Loucy (cell line): ENCODE measurements around the gene UBE2J2.

Source experiments
- H2AFZ ChIP-seq: fragments of 200-600 bp; sonication (generic); 2 replicates; pipeline ENCODE4 v1.6.0; 2016; ENCODE audit warnings: antibody characterized with exemption, mild to moderate bottlenecking, low read length, moderate library complexity
- H3F3A ChIP-seq: fragments of 200-600 bp; 2 replicates; pipeline ENCODE4 v1.6.0; 2016; ENCODE audit warnings: antibody characterized with exemption, low read depth, mild to moderate bottlenecking
- H3K27me3 ChIP-seq: fragments of 200-600 bp; sonication (generic); 2 replicates; pipeline ENCODE4 v1.6.1; 2014; ENCODE audit warnings: low read length, mild to moderate bottlenecking; ENCODE audit not compliant: insufficient read depth, poor library complexity, severe bottlenecking
- H3K36me3 ChIP-seq: fragments of 200-600 bp; sonication (generic); 2 replicates; pipeline ENCODE4 v1.6.1; 2016; ENCODE audit warnings: low read length; ENCODE audit not compliant: insufficient read depth
- H3K4me1 ChIP-seq: fragments of 200-600 bp; sonication (generic); 2 replicates; pipeline ENCODE4 v1.5.1; 2014; ENCODE audit warnings: low read length, mild to moderate bottlenecking; ENCODE audit not compliant: insufficient read depth, poor library complexity, severe bottlenecking
- H3K4me2 ChIP-seq: fragments of 200-600 bp; sonication (generic); 2 replicates; pipeline ENCODE4 v1.6.0; 2014; ENCODE audit warnings: antibody characterized with exemption, low read length, low read depth, mild to moderate bottlenecking; ENCODE audit not compliant: poor library complexity, severe bottlenecking
- H3K4me3 ChIP-seq: fragments of 200-600 bp; sonication (generic); 2 replicates; pipeline ENCODE4 v1.5.1; 2014; ENCODE audit warnings: low read length, mild to moderate bottlenecking, mixed read lengths; ENCODE audit not compliant: poor library complexity, severe bottlenecking
- H3K79me2 ChIP-seq: fragments of 200-600 bp; sonication (generic); 2 replicates; pipeline ENCODE4 v1.6.1; 2014; ENCODE audit warnings: low read length; ENCODE audit not compliant: insufficient read depth
- H3K9ac ChIP-seq: fragments of 200-600 bp; sonication (generic); 2 replicates; pipeline ENCODE4 v1.6.0; 2014; ENCODE audit warnings: mild to moderate bottlenecking, low read depth, low read length, moderate library complexity; ENCODE audit not compliant: poor library complexity, severe bottlenecking
- H3K9me2 ChIP-seq: fragments of 200-600 bp; sonication (generic); replicated peaks from 2 replicates; pipeline ENCODE4 v1.6.1; 2016; ENCODE audit warnings: low read depth, low read length, mixed read lengths
- H3K9me3 ChIP-seq: fragments of 200-600 bp; sonication (generic); 2 replicates; pipeline ENCODE4 v1.6.1; 2014; ENCODE audit warnings: mild to moderate bottlenecking, antibody characterized with exemption, low read length, low read depth; ENCODE audit not compliant: insufficient read depth
- H4K20me1 ChIP-seq: fragments of 200-600 bp; sonication (generic); 2 replicates; pipeline ENCODE4 v1.6.0; 2014; ENCODE audit warnings: antibody characterized with exemption, low read length, mild to moderate bottlenecking; ENCODE audit not compliant: insufficient read depth, poor library complexity, severe bottlenecking
- CTCF ChIP-seq: fragments of 200-600 bp; sonication (generic); conservative IDR thresholded peaks from 2 replicates; pipeline ENCODE4 v1.5.1; 2014; ENCODE audit warnings: mild to moderate bottlenecking, antibody characterized with exemption, low read length
- EZH2phosphoT487 ChIP-seq: fragments of 200-600 bp; IDR thresholded peaks from 2 replicates; pipeline ENCODE4 v1.6.1; 2018; ENCODE audit warnings: antibody characterized with exemption, mild to moderate bottlenecking, moderate library complexity, borderline replicate concordance

Gene UBE2J2

GRCh38 chr1:1284221-1285101, 10.8 kb upstream of the UBE2J2 start:
- TF ChIP-seq CTCF (no peak), EZH2phosphoT487 (no peak)

DNA sequence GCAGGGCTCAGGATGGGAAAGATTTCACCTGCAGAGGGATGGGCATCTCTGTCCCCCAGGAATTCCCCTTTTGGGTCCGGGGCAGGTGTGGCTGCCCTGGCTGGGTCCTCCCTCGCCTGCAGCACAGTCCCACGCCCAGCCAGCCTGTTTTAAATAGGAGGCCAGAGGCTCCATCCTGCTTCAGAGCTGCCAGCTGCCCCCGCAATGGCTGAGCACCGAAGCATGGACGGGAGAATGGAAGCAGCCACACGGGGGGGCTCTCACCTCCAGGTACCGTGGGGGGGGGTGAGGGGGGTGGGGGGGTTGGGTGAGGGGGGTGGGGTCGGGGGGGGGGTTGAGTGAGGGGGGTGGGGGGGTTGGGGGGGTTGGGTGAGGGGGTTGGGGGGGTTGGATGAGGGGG, 10.2 kb upstream of the UBE2J2 start:
- Histone ChIP-seq H3K4me3 (no peak overlapping the region), H3K4me2 (no peak overlapping the region), H2AFZ (no peak overlapping the region), H3K9ac (no peak overlapping the region), H3K27me3 (no peaks in the 10 kb centered on the region), H3K9me3 (no peaks in the 10 kb centered on the region), H4K20me1 (no peaks in the 10 kb centered on the region), H3K36me3 (no peaks in the 10 kb centered on the region), H3K9me2 (no peaks in the 10 kb centered on the region), H3F3A (no peaks in the 10 kb centered on the region), H3K4me1 (no peaks in the 10 kb centered on the region), H3K79me2 (no peaks in the 10 kb centered on the region)
- TF ChIP-seq CTCF (no peak), EZH2phosphoT487 (no peak)

More at GRCh38 chr1:1284221-1285101, 10.8 kb upstream of the UBE2J2 start:
- no peaks in the 10 kb centered on the region for H3K9me3 ChIP-seq
- H3K36me3 ChIP-seq, result no peaks in the 10 kb centered on the region
- H3K4me1 ChIP-seq, result no peaks in the 10 kb centered on the region
- H2AFZ ChIP-seq, result no peak overlapping the region
- H4K20me1 ChIP-seq, result no peaks in the 10 kb centered on the region
- H3K27me3 ChIP-seq, result no peaks in the 10 kb centered on the region
- no peaks in the 10 kb centered on the region for H3K79me2 ChIP-seq
- no peaks in the 10 kb centered on the region for H3F3A ChIP-seq
- H3K9me2 ChIP-seq, result no peaks in the 10 kb centered on the region
- no peak overlapping the region for H3K4me2 ChIP-seq
- H3K9ac ChIP-seq, result no peak overlapping the region
- H3K4me3 ChIP-seq, result no peak overlapping the region

DNA sequence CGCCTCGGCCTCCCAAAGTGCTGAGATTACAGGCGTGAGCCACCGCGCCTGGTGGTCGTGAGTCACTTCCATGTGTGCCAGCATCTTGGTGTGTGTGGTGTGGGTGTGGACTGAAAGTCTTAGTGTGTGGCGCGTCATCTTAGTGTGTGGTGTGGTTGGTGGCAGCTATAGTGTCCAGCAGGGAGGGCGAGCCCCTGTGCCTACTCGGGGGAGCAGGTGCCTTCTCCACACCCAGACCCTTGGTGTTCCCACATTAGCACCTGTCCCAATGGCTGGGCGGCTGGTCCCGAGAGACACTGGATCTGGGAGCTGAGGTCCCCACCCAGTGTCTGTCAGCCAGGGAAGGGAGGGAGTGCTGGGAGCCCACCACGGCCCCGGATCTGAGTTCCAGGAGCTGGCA, 9.3 kb upstream of the UBE2J2 start:
- Histone ChIP-seq H3F3A (no peaks in the 10 kb centered on the region), H3K27me3 (no peaks in the 10 kb centered on the region), H3K4me3 (no peak overlapping the region), H3K9me2 (no peaks in the 10 kb centered on the region), H3K9ac (no peak overlapping the region), H3K36me3 (no peaks in the 10 kb centered on the region), H4K20me1 (no peaks in the 10 kb centered on the region), H2AFZ (no peak overlapping the region), H3K4me2 (no peak overlapping the region), H3K9me3 (no peaks in the 10 kb centered on the region), H3K4me1 (no peaks in the 10 kb centered on the region), H3K79me2 (no peaks in the 10 kb centered on the region)
- TF ChIP-seq EZH2phosphoT487 (no peak), CTCF (no peak)
